A549 (cell line): ENCODE measurements around the gene PCDH8. TPM values are rescaled to one million over a fixed set of nuclear protein-coding genes. Genes with fewer than 3 reads are reported as not detected.

Experiments
- ATAC-seq, 2 experiments: fragments of 200-7000 bp in 1 of 2; fragments of >200 bp in 1 of 2; cut with Nextera tagmentation in 1 of 2; cut with Tn5 transposase in 1 of 2; 3 replicates each; pipeline versions ENCODE4 v1.8.0 to v1.9.1; 2018 to 2020; ENCODE audit warnings: mild to moderate bottlenecking in 1 of 2, moderate library complexity in 1 of 2
- CTCF ChIA-PET: fragments of 300-600 bp; sonication (Branson Sonifier 250); formaldehyde crosslinking; extraction: SDS; loops from one replicate; lab custom pipeline; 2021; ENCODE audit warnings: antibody characterized with exemption, inconsistent platforms; lab: Yijun Ruan, JAX
- POLR2A ChIA-PET: fragments of 350-600 bp; formaldehyde crosslinking; extraction: SDS; loops from one replicate; lab custom pipeline; 2021; ENCODE audit warnings: antibody characterized with exemption, inconsistent platforms; lab: Yijun Ruan, JAX
- DNase-seq, 2 experiments: peaks; one replicate each; pipeline versions ENCODE4 v3.0.0 to v3.0.0-alpha.2; 2011 to 2016; ENCODE audit warnings: low read depth in 1 of 2, low spot score in 1 of 2
- FAIRE-seq: peaks from 2 replicates; lab custom pipeline; 2011; peaks lifted over from hg19 to GRCh38; lab: Jason Lieb, UNC
- H3K27ac ChIP-seq, 2 experiments: fragments of >200 bp; sonication (Bioruptor Twin); formaldehyde crosslinking; 3 replicates each; pipeline ENCODE4 v1.5.1; 2016 to 2017
- H3K4me1 ChIP-seq: fragments of >200 bp; sonication (Bioruptor Twin); formaldehyde crosslinking; 3 replicates; pipeline ENCODE4 v1.6.1; 2016
- H3K4me2 ChIP-seq: fragments of >200 bp; sonication (Bioruptor Twin); formaldehyde crosslinking; 3 replicates; pipeline ENCODE4 v1.6.1; 2016
- H3K4me3 ChIP-seq: fragments of >200 bp; sonication (Bioruptor Twin); formaldehyde crosslinking; 3 replicates; pipeline ENCODE4 v1.5.1; 2016
- H3K9me3 ChIP-seq: fragments of >200 bp; sonication (Bioruptor Twin); formaldehyde crosslinking; 3 replicates; pipeline ENCODE4 v1.6.1; 2016
- CTCF ChIP-seq: fragments of >200 bp; sonication (Bioruptor Twin); formaldehyde crosslinking; IDR thresholded peaks from 3 replicates; pipeline ENCODE4 v1.5.1; 2016
- ELK1 ChIP-seq: fragments of 150-350 bp; IDR thresholded peaks from 2 replicates; pipeline ENCODE4 v1.6.1; 2014; ENCODE audit warnings: low read depth, mild to moderate bottlenecking, low read length
- EP300 ChIP-seq, 2 experiments: fragments of >200 bp; sonication (Bioruptor Twin); formaldehyde crosslinking; IDR thresholded peaks; 2 replicates in 1 of 2; 3 replicates in 1 of 2; pipeline ENCODE4 v1.6.1; 2016 to 2017
- ESRRA ChIP-seq: fragments of 150-350 bp; IDR thresholded peaks from 2 replicates; pipeline ENCODE4 v1.6.1; 2014; ENCODE audit warnings: mild to moderate bottlenecking, low read length, borderline replicate concordance
- FOSB ChIP-seq: fragments of 250-450 bp; sonication (Bioruptor Pico); IDR thresholded peaks from 2 replicates; pipeline ENCODE4 v1.5.0; 2020; ENCODE audit warnings: mild to moderate bottlenecking, moderate library complexity
- FOXS1 ChIP-seq: fragments of 250-450 bp; sonication (Bioruptor Pico); IDR thresholded peaks from 2 replicates; pipeline ENCODE4 v1.5.0; 2020; ENCODE audit warnings: mild to moderate bottlenecking, moderate library complexity
- HDAC2 ChIP-seq: fragments of 200-600 bp; sonication (generic); IDR thresholded peaks from 2 replicates; pipeline ENCODE4 v1.6.1; 2016
- HEYL ChIP-seq: fragments of 250-450 bp; sonication (Bioruptor Pico); IDR thresholded peaks from 2 replicates; pipeline ENCODE4 v1.8.0; 2021; ENCODE audit warnings: mild to moderate bottlenecking, moderate library complexity
- HMGXB4 ChIP-seq: fragments of 250-450 bp; sonication (Bioruptor Pico); IDR thresholded peaks from 2 replicates; pipeline ENCODE4 v1.5.0; 2021; ENCODE audit warnings: mild to moderate bottlenecking, moderate library complexity, borderline replicate concordance
- JUN ChIP-seq, 2 experiments: fragments of >200 bp; sonication (Bioruptor Twin); formaldehyde crosslinking; IDR thresholded peaks; 2 replicates in 1 of 2; 3 replicates in 1 of 2; pipeline ENCODE4 v1.6.1; 2016 to 2017
- KDM1A ChIP-seq: fragments of 200-600 bp; sonication (generic); IDR thresholded peaks from 2 replicates; pipeline ENCODE4 v1.6.1; 2016; ENCODE audit warnings: low read depth, mild to moderate bottlenecking
- KDM5A ChIP-seq: fragments of 200-600 bp; sonication (generic); IDR thresholded peaks from 2 replicates; pipeline ENCODE4 v1.6.1; 2016; ENCODE audit warnings: antibody characterized with exemption, mild to moderate bottlenecking
- MYC ChIP-seq: IDR thresholded peaks from 2 replicates; pipeline ENCODE4 v1.6.1; 2012; ENCODE audit warnings: mild to moderate bottlenecking, inconsistent platforms, low read length, improper control_type of control experiment, borderline replicate concordance
- PBX3 ChIP-seq: IDR thresholded peaks from 2 replicates; pipeline ENCODE4 v1.6.1; 2012
- RAD21 ChIP-seq, 2 experiments: fragments of >200 bp in 1 of 2; sonication (Bioruptor Twin) in 1 of 2; formaldehyde crosslinking in 1 of 2; IDR thresholded peaks in 1 of 2; conservative IDR thresholded peaks in 1 of 2; 2 replicates in 1 of 2; 3 replicates in 1 of 2; pipeline ENCODE4 v1.6.1; 2012 to 2018; ENCODE audit warnings: inconsistent platforms in 1 of 2
- RCOR1 ChIP-seq: fragments of 150-350 bp; IDR thresholded peaks from 2 replicates; pipeline ENCODE4 v1.6.1; 2014; ENCODE audit warnings: antibody characterized with exemption, low read length, low read depth
- SMC3 ChIP-seq: fragments of >200 bp; sonication (Bioruptor Twin); formaldehyde crosslinking; IDR thresholded peaks from 3 replicates; pipeline ENCODE4 v1.6.1; 2018; ENCODE audit warnings: inconsistent platforms
- TFCP2L1 ChIP-seq: fragments of 250-450 bp; sonication (Bioruptor Pico); IDR thresholded peaks from 2 replicates; pipeline ENCODE4 v1.5.0; 2021; ENCODE audit warnings: mild to moderate bottlenecking
- ZNF302 ChIP-seq: fragments of 250-450 bp; sonication (Bioruptor Pico); IDR thresholded peaks from 2 replicates; pipeline ENCODE4 v1.9.0; 2021; ENCODE audit warnings: inconsistent platforms, mild to moderate bottlenecking, moderate library complexity
- ZSCAN20 ChIP-seq: fragments of 250-450 bp; sonication (Bioruptor Pico); IDR thresholded peaks from 2 replicates; pipeline ENCODE4 v1.8.0; 2022; ENCODE audit warnings: mild to moderate bottlenecking, moderate library complexity
- WGBS: methylation state at CpG from one replicate; pipeline ENCODE4 v1.1.6; 2017; ENCODE audit errors: missing lambda C conversion rate; 5-methylcytosine and 5-hydroxymethylcytosine counted together
- polyA plus RNA-seq, 4 experiments: library from polyadenylated mRNA; depleted of rRNA in 3 of 4; stranded (reverse); fragments of >200 nt; fragmentation: RNase III in 1 of 4; extraction: RNeasy Plus Mini Kit Qiagen cat#74134 plus additional on column Dnase treatment in 1 of 4; gene quantifications; 2 replicates in 3 of 4; 3 replicates in 1 of 4; pipeline ENCODE4 v1.2.3, GENCODE V29; 2011 to 2017

Gene PCDH8
- polyA plus RNA-seq, 2 of the 4 experiments (the other 2 are of a cell fraction) = not detected

GRCh38 chr13:52815330-52815729 is 33.1 kb downstream of the PCDH8 start:
- no peak for TF ChIP-seq CTCF
- no peak for TF ChIP-seq FOSB
- TF ChIP-seq KDM1A = no peak
- no peak for TF ChIP-seq MYC
- no peak for TF ChIP-seq FOXS1
- no peak for TF ChIP-seq ELK1
- TF ChIP-seq HMGXB4 (CRISPR knock-in tag) = no peak
- TF ChIP-seq SMC3 = no peak
- TF ChIP-seq JUN (IDR thresholded peaks at IDR 0.05) = no peak
- no peak for TF ChIP-seq ZSCAN20 (CRISPR knock-in tag)
- TF ChIP-seq ESRRA = no peak
- TF ChIP-seq KDM5A = no peak
- no peak for TF ChIP-seq EP300 (IDR thresholded peaks at IDR 0.05)
- Histone ChIP-seq H3K4me3 (no peak overlapping the region), H3K4me2 (no peak overlapping the region), H3K9me3 (no peaks in the 10 kb centered on the region), H3K27ac (no peak overlapping the region), H3K4me1 (no peaks in the 10 kb centered on the region)
- FAIRE-seq = no peak
- ChIA-PET POLR2A (interaction anchor here (0.5 kb wide), 1 partner anchor 364 kb away, joined by 6 read pairs; no protein-coding TSS in a partner anchor), CTCF (interaction anchor here (1.4 kb wide), 1 partner anchor 13 kb away, joined by 3 read pairs; no protein-coding TSS in a partner anchor)
- ATAC-seq = no peak
- no peak for DNase-seq
- WGBS = 72% methylated on average over 3 of the region's 26 CpGs

GRCh38 chr13:52812941-52813340 is 35.5 kb downstream of the PCDH8 start:
- no peak for ATAC-seq
- no peak for DNase-seq
- H3K4me3 ChIP-seq = no peak overlapping the region
- FAIRE-seq = no peak
- WGBS = 48% methylated on average over 3 of the region's 3 CpGs
- no peak overlapping the region for H3K4me2 ChIP-seq
- no peaks in the 10 kb centered on the region for H3K9me3 ChIP-seq
- no peak overlapping the region for H3K27ac ChIP-seq
- no peaks in the 10 kb centered on the region for H3K4me1 ChIP-seq
- TF ChIP-seq TFCP2L1 (CRISPR knock-in tag) (no peak), HDAC2 (no peak), RCOR1 (no peak), RAD21 (conservative IDR thresholded peaks at IDR 0.05 in 1 of 2, IDR thresholded peaks at IDR 0.05 in 1 of 2) (no peak), HEYL (CRISPR knock-in tag) (no peak)
- ChIA-PET POLR2A (no interaction called here), CTCF (no interaction called here)

GRCh38 chr13:52811841-52812240 is 36.6 kb downstream of the PCDH8 start:
- Histone ChIP-seq H3K4me2 (no peak overlapping the region), H3K4me3 (no peak overlapping the region), H3K27ac (no peak overlapping the region), H3K9me3 (no peaks in the 10 kb centered on the region), H3K4me1 (no peaks in the 10 kb centered on the region)
- ATAC-seq = no peak
- WGBS = 5% methylated on average over 4 of the region's 4 CpGs
- TF ChIP-seq PBX3 = no peak
- no peak for TF ChIP-seq ZNF302 (CRISPR knock-in tag)
- POLR2A ChIA-PET = no interaction called here
- no peak for DNase-seq
- no peak for FAIRE-seq
- CTCF ChIA-PET = no interaction called here
